SJSA1 (cell line): ENCODE measurements around the gene COPG2. TPM values are rescaled to one million over a fixed set of nuclear protein-coding genes. Genes with fewer than 3 reads are reported as not detected.
A peak's percentile ranks its signal among the peaks of the same experiment; 100 is the strongest.
"Not testable (repeated sequence)": the region's sequence is repeated elsewhere in the genome, so short reads cannot be mapped to it uniquely, and the experiment has no call there.

ENCODE experiments used
- DNase-seq, 2 experiments: peaks; one replicate each; pipeline ENCODE4 v3.0.0-alpha.2; 2015 to 2020; ENCODE audit warnings: low spot score in 2 of 2, low read depth in 1 of 2
- H3K27ac ChIP-seq: fragments of 250-450 bp; sonication (Bioruptor Pico); 2 replicates; pipeline ENCODE4 v1.5.1; 2020; ENCODE audit warnings: mild to moderate bottlenecking, moderate library complexity
- H3K27me3 ChIP-seq: fragments of 250-450 bp; sonication (Bioruptor Pico); replicated peaks from 2 replicates; pipeline ENCODE4 v1.5.1; 2020; ENCODE audit warnings: mild to moderate bottlenecking, moderate library complexity
- H3K36me3 ChIP-seq: fragments of 250-450 bp; sonication (Bioruptor Pico); 2 replicates; pipeline ENCODE4 v1.5.1; 2020; ENCODE audit warnings: mild to moderate bottlenecking
- H3K4me1 ChIP-seq: fragments of 250-450 bp; sonication (Bioruptor Pico); replicated peaks from 2 replicates; pipeline ENCODE4 v1.6.1; 2021; ENCODE audit warnings: mild to moderate bottlenecking
- H3K4me3 ChIP-seq: fragments of 250-450 bp; sonication (Bioruptor Pico); 2 replicates; pipeline ENCODE4 v1.5.1; 2020; ENCODE audit warnings: mild to moderate bottlenecking
- H3K9me3 ChIP-seq: fragments of 250-450 bp; sonication (Bioruptor Pico); replicated peaks from 2 replicates; pipeline ENCODE4 v1.5.1; 2020; ENCODE audit warnings: mild to moderate bottlenecking
- total RNA-seq: library from RNA; depleted of rRNA; stranded (reverse); fragments of >200 nt; shearing (Covaris generic); gene quantifications from 2 replicates; pipeline ENCODE4 v1.2.3, GENCODE V29; 2014; rRNA removed

The COPG2 gene
- 35.4 and 36.2 TPM in 2 replicates for total RNA-seq

GRCh38 chr7:130668258-130669084, at the start of gene COPG2:
COPG2 (minus strand) TSS chr7:130668748; CDS start chr7:130668668, 80 bp downstream.
- Histone ChIP-seq H3K4me1 (peaks cover 9% of the 10 kb centered on the region; the same call in 1 of the 2 replicates), H3K9me3 (no peaks in the 10 kb centered on the region), H3K36me3 (0 out of 2 replicates have a peak, but pooled peaks cover 5% of the 10 kb centered on the region), H3K27ac (peak within 1 kb of the TSS; percentile 51), H3K4me3 (peak within 1 kb of the TSS; percentile 89), H3K27me3 (no peaks in the 10 kb centered on the region)
- peak; percentile 77 to 94 for DNase-seq

- H3K36me3 ChIP-seq: no peaks in the 10 kb centered on the region
- H3K27ac ChIP-seq: no peak overlapping the region
- no peaks in the 10 kb centered on the region for H3K9me3 ChIP-seq
- no peak for DNase-seq
- H3K4me1 ChIP-seq: no peaks in the 10 kb centered on the region
- H3K4me3 ChIP-seq: no peak overlapping the region
- H3K27me3 ChIP-seq: 0 out of 2 replicates have a peak, but pooled peaks cover 2% of the 10 kb centered on the region
Measured at GRCh38 chr7:130712416-130712815, 43.9 kb upstream of the COPG2 start.

DNA sequence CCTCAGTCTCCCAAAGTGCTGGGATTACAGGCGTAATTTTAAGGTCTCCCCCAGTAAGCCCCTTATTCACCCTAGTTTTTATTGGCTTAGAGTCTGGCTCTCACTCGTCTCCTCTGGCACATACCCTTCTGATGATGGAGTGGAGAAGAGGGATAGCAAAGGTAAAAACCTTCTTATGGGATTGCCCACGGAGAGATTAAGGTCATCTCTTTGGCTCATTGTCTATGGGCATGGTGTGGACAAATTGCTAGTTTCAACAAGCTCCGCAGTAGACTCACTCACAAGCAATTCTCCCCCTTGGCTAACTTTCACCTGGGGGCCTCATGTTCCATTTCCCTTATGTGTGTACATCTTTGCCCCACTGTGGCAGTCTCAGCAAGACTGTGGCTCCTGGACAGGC, 40.2 kb upstream of the COPG2 start:
- Histone ChIP-seq H3K9me3 (peaks cover 8% of the 10 kb centered on the region; the same call in 1 of the 2 replicates), H3K27me3 (peaks cover 4% of the 10 kb centered on the region; the same call in 1 of the 2 replicates), H3K36me3 (no peaks in the 10 kb centered on the region), H3K4me3 (no peak overlapping the region), H3K27ac (no peak overlapping the region), H3K4me1 (no peaks in the 10 kb centered on the region)
- no peak for DNase-seq

DNA sequence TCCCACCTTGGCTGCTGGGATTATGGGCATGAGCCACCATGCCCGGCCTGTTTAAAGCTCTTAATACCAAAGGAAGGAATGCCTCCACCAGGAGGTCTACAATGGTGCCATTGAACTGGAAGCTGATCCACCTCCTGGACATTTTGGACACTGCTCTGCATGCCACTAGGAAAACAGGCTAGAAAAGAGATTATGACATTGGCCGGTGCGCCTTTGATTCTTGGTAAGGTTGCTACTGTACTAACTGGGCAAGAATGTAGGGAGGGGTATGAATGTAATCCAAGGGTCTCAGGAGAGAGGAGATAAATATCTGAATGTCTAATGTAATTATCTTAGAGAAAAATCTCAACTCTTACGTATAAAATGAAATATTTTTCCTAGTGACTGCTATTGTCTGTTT, 39.5 kb upstream of the COPG2 start:
- peaks cover 5% of the 10 kb centered on the region; the same call in 1 of the 2 replicates for H3K27me3 ChIP-seq
- no peak for DNase-seq
- no peak overlapping the region for H3K27ac ChIP-seq
- no peaks in the 10 kb centered on the region for H3K36me3 ChIP-seq
- peaks cover 8% of the 10 kb centered on the region; the same call in 1 of the 2 replicates for H3K9me3 ChIP-seq
- no peaks in the 10 kb centered on the region for H3K4me1 ChIP-seq
- H3K4me3 ChIP-seq: no peak overlapping the region

GRCh38 chr7:130703851-130704250, 35.3 kb upstream of the COPG2 start:
- H3K27me3 ChIP-seq: peaks cover 5% of the 10 kb centered on the region; the same call in 1 of the 2 replicates
- H3K4me3 ChIP-seq: no peak overlapping the region
- no peak overlapping the region for H3K27ac ChIP-seq
- no peak for DNase-seq
- no peaks in the 10 kb centered on the region for H3K4me1 ChIP-seq
- no peaks in the 10 kb centered on the region for H3K36me3 ChIP-seq
- peaks cover 8% of the 10 kb centered on the region; the same call in 1 of the 2 replicates for H3K9me3 ChIP-seq

GRCh38 chr7:130701650-130702049, 33.1 kb upstream of the COPG2 start:
- H3K36me3 ChIP-seq: no peaks in the 10 kb centered on the region
- no peak for DNase-seq
- H3K4me1 ChIP-seq: no peaks in the 10 kb centered on the region
- H3K27ac ChIP-seq: no peak overlapping the region
- H3K27me3 ChIP-seq: peaks cover 5% of the 10 kb centered on the region
- no peak overlapping the region for H3K4me3 ChIP-seq
- H3K9me3 ChIP-seq: peaks cover 7% of the 10 kb centered on the region; the same call in 1 of the 2 replicates

DNA sequence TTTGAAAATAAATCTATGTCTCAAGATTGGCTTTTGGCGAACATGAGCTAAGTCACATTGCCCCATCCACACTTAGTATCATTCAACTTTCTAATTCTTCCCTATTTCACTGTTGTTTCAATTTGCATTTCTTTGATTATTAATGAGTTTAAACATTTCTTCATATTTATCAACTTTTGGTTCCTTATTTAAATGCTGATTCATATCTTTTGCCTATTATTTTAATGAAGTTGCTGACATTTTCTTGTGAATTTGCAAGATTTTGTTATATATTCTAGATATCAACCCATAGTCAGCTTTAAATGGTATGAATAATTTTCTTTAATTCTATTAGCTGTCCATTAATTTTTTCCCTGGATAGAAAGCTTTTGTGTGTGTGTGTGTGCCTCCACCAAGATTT, 32.2 kb upstream of the COPG2 start:
- Histone ChIP-seq H3K4me1 (no peaks in the 10 kb centered on the region), H3K27ac (no peak overlapping the region), H3K4me3 (no peak overlapping the region), H3K9me3 (no peaks in the 10 kb centered on the region), H3K27me3 (peaks cover 5% of the 10 kb centered on the region), H3K36me3 (no peaks in the 10 kb centered on the region)
- DNase-seq: no peak

DNA sequence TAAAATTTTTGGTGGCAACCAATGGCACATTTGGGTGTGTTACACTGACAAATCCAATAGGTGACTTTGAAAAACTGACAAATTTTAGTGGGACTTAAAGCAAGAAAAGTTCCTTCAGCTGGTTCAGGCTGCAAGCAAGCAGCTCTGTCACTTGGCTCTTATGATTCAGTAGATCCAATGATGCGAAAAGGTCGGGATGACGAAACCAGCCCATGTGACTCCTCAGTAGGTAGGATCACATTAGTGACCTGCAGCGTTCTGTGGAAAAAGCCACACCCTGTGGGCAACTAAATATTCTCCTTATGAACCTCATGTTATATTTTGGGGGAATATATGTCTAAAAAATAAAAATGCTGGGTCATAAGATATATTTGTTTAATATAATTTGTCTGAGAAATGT, 31.1 kb upstream of the COPG2 start:
- no peaks in the 10 kb centered on the region for H3K9me3 ChIP-seq
- H3K27me3 ChIP-seq: peaks cover 5% of the 10 kb centered on the region
- no peak for DNase-seq
- no peak overlapping the region for H3K27ac ChIP-seq
- no peak overlapping the region for H3K4me3 ChIP-seq
- H3K36me3 ChIP-seq: no peaks in the 10 kb centered on the region
- no peaks in the 10 kb centered on the region for H3K4me1 ChIP-seq

- no peaks in the 10 kb centered on the region for H3K9me3 ChIP-seq
- no peak for DNase-seq
- H3K4me1 ChIP-seq: no peaks in the 10 kb centered on the region
- H3K27ac ChIP-seq: no peak overlapping the region
- H3K36me3 ChIP-seq: no peaks in the 10 kb centered on the region
- no peaks in the 10 kb centered on the region; the same call in none of the 2 replicates for H3K27me3 ChIP-seq
- H3K4me3 ChIP-seq: no peak overlapping the region
Measured at GRCh38 chr7:130697820-130698219, 29.3 kb upstream of the COPG2 start.

GRCh38 chr7:130695840-130696239, 27.3 kb upstream of the COPG2 start:
- H3K36me3 ChIP-seq: no peaks in the 10 kb centered on the region
- H3K27me3 ChIP-seq: no peaks in the 10 kb centered on the region; the same call in none of the 2 replicates
- no peak overlapping the region for H3K4me3 ChIP-seq
- peak in 1 of 2 experiments; percentile 6 for DNase-seq
- no peaks in the 10 kb centered on the region for H3K4me1 ChIP-seq
- no peak overlapping the region for H3K27ac ChIP-seq
- no peaks in the 10 kb centered on the region for H3K9me3 ChIP-seq

DNA sequence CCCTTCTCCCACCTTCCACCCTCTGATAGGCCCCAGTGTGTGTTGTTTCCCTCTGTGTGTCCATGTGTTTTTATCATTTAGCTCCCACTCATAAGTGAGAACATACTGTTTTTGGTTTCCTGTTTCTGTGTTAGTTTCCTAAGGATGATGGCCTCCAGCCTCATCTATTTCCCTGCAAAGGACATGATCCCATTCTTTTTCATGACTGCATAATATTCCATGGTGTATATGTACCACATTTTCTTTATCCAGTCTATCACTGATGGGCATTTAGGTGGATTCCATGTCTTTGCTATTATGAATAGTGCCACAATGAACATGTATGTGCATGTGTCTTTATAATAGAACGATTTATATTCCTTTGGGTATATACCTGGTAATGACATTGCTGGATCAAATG, 23.8 kb upstream of the COPG2 start:
- H3K27ac ChIP-seq, H3K4me1 ChIP-seq, H3K4me3 ChIP-seq, H3K27me3 ChIP-seq, H3K36me3 ChIP-seq, DNase-seq, H3K9me3 ChIP-seq: not testable (repeated sequence)

DNA sequence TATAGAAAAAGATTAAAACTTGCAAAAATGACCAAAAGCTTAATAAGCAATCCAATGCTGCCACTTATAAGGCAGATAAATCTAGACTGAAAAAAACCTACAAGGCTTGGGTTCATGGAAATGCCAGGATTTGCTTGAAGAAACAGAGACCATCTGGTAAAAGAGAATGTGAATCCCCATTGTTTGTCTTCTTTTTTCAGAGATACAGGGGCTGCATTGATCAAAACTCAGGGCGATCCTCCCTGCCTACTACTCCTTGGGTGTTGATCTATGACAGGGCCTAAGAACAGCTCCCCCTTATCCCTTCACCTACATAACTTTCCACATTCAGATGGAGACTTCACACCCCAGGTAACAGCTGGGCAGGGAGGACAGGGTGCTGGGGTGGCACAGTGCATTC, 21.1 kb upstream of the COPG2 start:
- no peak overlapping the region for H3K27ac ChIP-seq
- H3K36me3 ChIP-seq: no peaks in the 10 kb centered on the region
- peaks cover 7% of the 10 kb centered on the region for H3K9me3 ChIP-seq
- no peak for DNase-seq
- no peak overlapping the region for H3K4me3 ChIP-seq
- no peaks in the 10 kb centered on the region for H3K27me3 ChIP-seq
- no peaks in the 10 kb centered on the region for H3K4me1 ChIP-seq

- no peaks in the 10 kb centered on the region for H3K27me3 ChIP-seq
- no peak overlapping the region for H3K27ac ChIP-seq
- no peaks in the 10 kb centered on the region; the same call in 1 of the 2 replicates for H3K9me3 ChIP-seq
- no peak overlapping the region for H3K4me3 ChIP-seq
- no peaks in the 10 kb centered on the region for H3K36me3 ChIP-seq
- no peak for DNase-seq
- H3K4me1 ChIP-seq: no peaks in the 10 kb centered on the region
Measured at GRCh38 chr7:130683026-130683425, 14.5 kb upstream of the COPG2 start.

DNA sequence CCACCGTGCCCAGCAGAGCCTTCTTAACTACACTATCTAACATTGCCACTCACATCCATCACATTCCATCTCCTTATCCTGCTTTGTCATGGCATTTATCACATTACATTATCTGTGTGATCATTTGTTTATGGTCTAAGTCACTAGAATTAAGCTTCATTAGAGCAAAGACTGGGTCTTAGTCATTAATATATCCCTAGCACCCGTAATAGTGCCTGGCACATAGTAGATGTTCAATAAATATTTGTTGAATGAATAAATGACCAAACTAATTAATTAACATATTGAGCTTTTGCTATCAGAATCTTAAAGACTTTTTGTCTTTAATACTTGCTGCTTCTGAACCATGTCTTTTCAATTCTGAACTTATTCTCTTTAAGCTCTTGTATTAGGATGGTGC, 5.9 kb upstream of the COPG2 start:
- H3K27ac ChIP-seq: no peak overlapping the region
- H3K4me1 ChIP-seq: no peaks in the 10 kb centered on the region; the same call in 1 of the 2 replicates
- no peak for DNase-seq
- H3K36me3 ChIP-seq: no peaks in the 10 kb centered on the region
- no peaks in the 10 kb centered on the region for H3K27me3 ChIP-seq
- H3K4me3 ChIP-seq: no peak overlapping the region
- H3K9me3 ChIP-seq: no peaks in the 10 kb centered on the region
